Naive thymus-derived CD4-positive, alpha-beta T cell (primary cell): Measurements from ENCODE around the gene APLP1. TPM values are rescaled to one million over a fixed set of nuclear protein-coding genes. Genes with fewer than 3 reads are reported as not detected.

Source experiments
- ATAC-seq: fragments of 150-1000 bp; cut with Tn5 transposase; 2 replicates; pipeline ENCODE4 v1.10.0; 2021; ENCODE audit warnings: mild to moderate bottlenecking, moderate library complexity
- CTCF ChIA-PET: fragments of 350-600 bp; sonication (Branson Sonifier 250); formaldehyde crosslinking; loops from one replicate; lab custom pipeline; 2021; ENCODE audit warnings: antibody characterized with exemption; lab: Charles Lee
- POLR2A ChIA-PET: fragments of 350-600 bp; sonication (Branson Sonifier 250); formaldehyde crosslinking; loops from one replicate; lab custom pipeline; 2021; ENCODE audit warnings: antibody characterized with exemption, inconsistent platforms; lab: Charles Lee
- DNase-seq, 9 donors: peaks; one replicate each; pipeline versions ENCODE4 v3.0.0 to v3.0.0-alpha.2; 2020 to 2022; ENCODE audit warnings: mixed read lengths in 1 of 9
- H3K27ac ChIP-seq: one replicate; pipeline ENCODE4 v1.7.0; 2013; ENCODE audit warnings: mild to moderate bottlenecking, low read depth, low read length, moderate library complexity
- H3K27me3 ChIP-seq, 2 donors: one replicate each; pipeline ENCODE4 v1.7.0; 2013; ENCODE audit warnings: low read length in 2 of 2, mild to moderate bottlenecking in 2 of 2, moderate library complexity in 2 of 2; ENCODE audit not compliant: control insufficient read depth in 2 of 2, insufficient read depth in 2 of 2
- H3K36me3 ChIP-seq, 3 experiments: 1 replicate in 2 of 3; 2 replicates in 1 of 3; pipeline ENCODE4 v1.7.0; 2013; ENCODE audit warnings: low read length in 3 of 3, mild to moderate bottlenecking in 3 of 3, moderate library complexity in 1 of 3; ENCODE audit not compliant: insufficient read depth in 3 of 3, control insufficient read depth in 2 of 3
- H3K4me1 ChIP-seq, 2 donors: one replicate each; pipeline ENCODE4 v1.7.0; 2013; ENCODE audit warnings: low read length in 2 of 2, mild to moderate bottlenecking in 2 of 2, moderate library complexity in 1 of 2; ENCODE audit not compliant: control insufficient read depth in 2 of 2, insufficient read depth in 2 of 2
- H3K4me3 ChIP-seq: 2 replicates; pipeline ENCODE4 v1.7.0; 2013; ENCODE audit warnings: mild to moderate bottlenecking, low read length
- H3K9me3 ChIP-seq, 3 experiments: 1 replicate in 2 of 3; 2 replicates in 1 of 3; pipeline ENCODE4 v1.7.0; 2013; ENCODE audit warnings: low read length in 3 of 3; ENCODE audit not compliant: control insufficient read depth in 2 of 3
- H3K27ac Mint-ChIP-seq, 9 donors: one replicate each; pipeline ENCODE4 v1.8.0; 2020 to 2022; ENCODE audit warnings: mixed read lengths in 9 of 9, mild to moderate bottlenecking in 8 of 9, moderate library complexity in 5 of 9, inconsistent platforms in 2 of 9
- H3K27me3 Mint-ChIP-seq, 5 donors: one replicate each; pipeline ENCODE4 v1.8.0; 2021 to 2022; ENCODE audit warnings: mixed read lengths in 5 of 5, mild to moderate bottlenecking in 1 of 5
- H3K36me3 Mint-ChIP-seq, 5 donors: one replicate each; pipeline ENCODE4 v1.8.0; 2020 to 2022; ENCODE audit warnings: mixed read lengths in 5 of 5, mild to moderate bottlenecking in 3 of 5, inconsistent platforms in 1 of 5
- H3K4me1 Mint-ChIP-seq, 7 donors: one replicate each; pipeline ENCODE4 v1.8.0; 2020 to 2022; ENCODE audit warnings: mixed read lengths in 7 of 7, mild to moderate bottlenecking in 3 of 7, inconsistent platforms in 1 of 7
- H3K4me3 Mint-ChIP-seq, 10 donors: one replicate each; pipeline ENCODE4 v1.8.0; 2020 to 2022; ENCODE audit warnings: mild to moderate bottlenecking in 10 of 10, mixed read lengths in 10 of 10, moderate library complexity in 6 of 10, inconsistent platforms in 2 of 10
- H3K9me3 Mint-ChIP-seq, 11 donors: one replicate each; pipeline ENCODE4 v1.8.0; 2020 to 2022; ENCODE audit warnings: mixed read lengths in 11 of 11, mild to moderate bottlenecking in 4 of 11, inconsistent platforms in 1 of 11, moderate library complexity in 1 of 11
- intact Hi-C, 2 donors: fragments of 100-400 bp; cut with micrococcal nuclease; formaldehyde crosslinking; loops; one replicate each; pipeline ENCODE4 v1.15.1; 2023
- polyA plus RNA-seq, 2 donors: library from polyadenylated mRNA; unstranded; fragments of 300-500 nt; fragmentation: Illumina TruSeq; gene quantifications; one replicate each; pipeline ENCODE4 v1.2.3, GENCODE V29; 2021
- total RNA-seq, 6 experiments: library from RNA in 5 of 6; stranded (reverse) in 5 of 6; gene quantifications; 1 replicate in 5 of 6; 2 replicates in 1 of 6; pipeline ENCODE4 v1.2.3 and lab custom pipeline; 2021 to 2026

The APLP1 gene
- total and polyA plus RNA-seq, 7 experiments from 2014 or later = 2.4 TPM; not detected in 6

DNA sequence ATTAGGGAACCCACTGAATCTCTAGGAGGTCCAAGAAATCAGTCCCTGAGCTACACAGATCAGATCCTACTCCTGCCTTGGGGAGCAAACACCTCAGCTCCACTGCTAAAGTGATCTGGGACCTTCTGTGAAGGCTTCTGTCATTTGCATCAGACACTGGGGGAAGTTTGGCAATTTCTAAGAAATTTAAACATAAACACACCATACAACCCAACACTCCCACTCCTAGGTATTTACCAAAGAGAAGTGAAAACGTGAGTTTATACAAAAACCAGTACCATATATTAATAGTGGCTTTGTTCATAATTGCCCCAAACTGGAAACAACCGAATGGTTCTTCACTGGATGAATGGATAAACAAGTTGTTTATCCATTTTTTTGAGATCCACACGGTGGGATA is 47.1 kb downstream of the APLP1 start:
- CTCF ChIA-PET = interaction anchor here (0.6 kb wide), 1 partner anchor 15 kb away, joined by 3 read pairs; no protein-coding TSS in a partner anchor
- no peak for DNase-seq
- Mint-ChIP-seq H3K27ac (no peak overlapping the region), H3K9me3 (peaks cover 0 to 1% (median 0%) of the 10 kb centered on the region in 11 donors), H3K4me1 (peaks cover 0 to 10% (median 8%) of the 10 kb centered on the region in 7 donors), H3K4me3 (no peak overlapping the region), H3K36me3 (no peaks in the 10 kb centered on the region), H3K27me3 (peaks cover 0 to 2% (median 0%) of the 10 kb centered on the region in 5 donors)
- intact Hi-C loops = no loop called here
- Histone ChIP-seq H3K36me3 (no peaks in the 10 kb centered on the region), H3K9me3 (no peaks in the 10 kb centered on the region), H3K27me3 (no peaks in the 10 kb centered on the region), H3K27ac (no peak overlapping the region), H3K4me1 (no peaks in the 10 kb centered on the region), H3K4me3 (no peak overlapping the region)
- POLR2A ChIA-PET = no interaction called here
- ATAC-seq = no peak

DNA sequence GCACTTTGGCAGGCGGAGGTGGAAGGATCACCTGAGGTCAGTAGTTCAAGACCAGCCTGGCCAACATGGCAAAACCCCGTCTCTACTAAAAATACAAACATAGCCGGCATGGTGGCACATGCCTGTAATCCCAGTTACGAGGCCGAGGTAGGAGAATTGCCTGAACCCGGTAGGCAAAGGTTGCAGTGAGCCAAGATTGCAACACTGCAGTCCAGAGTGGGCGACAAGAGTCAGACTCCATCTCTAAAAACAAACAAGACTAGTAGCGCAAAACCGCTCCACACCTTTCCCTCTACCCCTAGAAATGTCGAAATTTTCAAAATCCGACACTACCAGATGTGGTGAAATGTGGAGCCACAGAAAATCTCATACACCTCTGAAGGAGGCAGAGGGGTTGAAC is 50.9 kb downstream of the APLP1 start:
- no peak overlapping the region for H3K27ac Mint-ChIP-seq
- no peaks in the 10 kb centered on the region for H3K4me1 ChIP-seq
- peaks cover 0 to 4% (median 0%) of the 10 kb centered on the region in 7 donors for H3K4me1 Mint-ChIP-seq
- H3K36me3 ChIP-seq = no peaks in the 10 kb centered on the region
- H3K27ac ChIP-seq = no peak overlapping the region
- peaks cover 0 to 1% (median 0%) of the 10 kb centered on the region in 11 donors for H3K9me3 Mint-ChIP-seq
- no peaks in the 10 kb centered on the region for H3K36me3 Mint-ChIP-seq
- CTCF ChIA-PET = no interaction called here
- H3K4me3 Mint-ChIP-seq = no peak overlapping the region
- H3K4me3 ChIP-seq = no peak overlapping the region
- H3K9me3 ChIP-seq = no peaks in the 10 kb centered on the region
- DNase-seq (no peak), ATAC-seq (no peak)
- no peaks in the 10 kb centered on the region for H3K27me3 ChIP-seq
- intact Hi-C loops = no loop called here
- POLR2A ChIA-PET = no interaction called here
- H3K27me3 Mint-ChIP-seq = peaks cover 0 to 7% (median 0%) of the 10 kb centered on the region in 5 donors

DNA sequence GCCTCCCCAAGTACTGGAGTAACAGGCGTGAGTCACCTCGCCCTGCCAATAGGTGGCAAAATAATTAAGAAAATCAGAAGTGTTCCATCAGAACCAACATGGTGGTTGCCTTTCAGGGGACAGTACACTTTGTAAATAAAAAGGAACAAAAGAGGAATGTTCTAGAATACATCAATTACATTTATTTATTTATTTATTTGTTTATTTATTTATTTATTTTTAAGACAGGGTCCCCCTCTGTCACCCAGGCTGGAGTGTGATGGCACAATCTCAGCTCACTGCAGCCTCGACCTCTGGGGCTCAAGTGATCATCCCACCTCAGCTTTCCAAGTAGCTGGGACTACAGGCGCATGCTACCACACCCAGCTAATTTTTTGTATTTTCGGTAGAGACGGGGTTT is 52.6 kb downstream of the APLP1 start:
- Mint-ChIP-seq H3K9me3 (peaks cover 0 to 11% (median 4%) of the 10 kb centered on the region in 11 donors), H3K4me1 (peaks cover 0 to 4% (median 2%) of the 10 kb centered on the region in 7 donors), H3K36me3 (peaks cover 3 to 11% (median 5%) of the 10 kb centered on the region in 5 donors), H3K4me3 (no peak overlapping the region), H3K27me3 (peaks cover 0 to 12% (median 0%) of the 10 kb centered on the region in 5 donors), H3K27ac (no peak overlapping the region)
- Histone ChIP-seq H3K27ac (no peak overlapping the region), H3K27me3 (no peaks in the 10 kb centered on the region), H3K4me3 (no peak overlapping the region), H3K9me3 (peaks cover 0 to 6% (median 0%) of the 10 kb centered on the region in 3 experiments), H3K36me3 (no peaks in the 10 kb centered on the region), H3K4me1 (no peaks in the 10 kb centered on the region)
- intact Hi-C loops = no loop called here
- CTCF ChIA-PET = no interaction called here
- no peak for DNase-seq
- POLR2A ChIA-PET = interaction anchor here (1.4 to 1.6 kb wide), 2 partner anchors 9 to 17 kb away, joined by 5 to 6 read pairs; no protein-coding TSS in a partner anchor
- no peak for ATAC-seq

DNA sequence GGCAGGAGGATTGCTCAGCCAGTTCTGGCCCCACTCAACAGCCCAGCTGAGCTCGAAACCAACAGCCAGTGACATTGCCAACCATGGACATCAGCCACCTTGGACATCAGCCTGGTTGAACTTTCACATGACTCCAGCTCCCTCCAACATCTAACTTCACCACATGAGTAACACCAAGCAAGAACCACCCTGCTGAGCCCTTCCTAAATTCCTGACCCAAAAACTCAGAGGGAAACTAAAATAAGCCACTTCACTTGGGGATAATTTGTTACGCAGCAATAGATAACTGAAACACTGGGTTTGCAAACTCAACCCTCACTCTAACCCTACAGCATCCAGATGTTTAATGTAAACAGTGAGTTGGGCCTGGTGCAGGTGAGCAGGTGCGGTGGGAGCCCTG is 57.1 kb downstream of the APLP1 start:
- Histone ChIP-seq H3K9me3 (peaks cover 0 to 6% (median 0%) of the 10 kb centered on the region in 3 experiments), H3K27ac (no peak overlapping the region), H3K36me3 (no peaks in the 10 kb centered on the region), H3K4me3 (no peak overlapping the region), H3K4me1 (peaks cover 11 to 23% of the 10 kb centered on the region in 2 donors), H3K27me3 (no peaks in the 10 kb centered on the region)
- POLR2A ChIA-PET = interaction anchor here (0.6 to 1.3 kb wide), 3 partner anchors 25 to 43 kb away, joined by 3 to 4 read pairs (median 4); no protein-coding TSS in a partner anchor
- Mint-ChIP-seq H3K27ac (peak overlapping the region in 2 of 9 donors; percentile 2 to 71), H3K9me3 (peaks cover 0 to 19% (median 4%) of the 10 kb centered on the region in 11 donors), H3K4me1 (peaks cover 13 to 35% (median 33%) of the 10 kb centered on the region in 7 donors), H3K4me3 (no peak overlapping the region), H3K27me3 (peaks cover 0 to 13% (median 0%) of the 10 kb centered on the region in 5 donors), H3K36me3 (peaks cover 6 to 21% (median 9%) of the 10 kb centered on the region in 5 donors)
- ATAC-seq = no peak
- no peak for DNase-seq
- CTCF ChIA-PET = interaction anchor here (1.2 to 2.1 kb wide), 2 partner anchors 22 to 43 kb away, joined by 3 to 7 read pairs; no protein-coding TSS in a partner anchor
- intact Hi-C loops = no loop called here

DNA sequence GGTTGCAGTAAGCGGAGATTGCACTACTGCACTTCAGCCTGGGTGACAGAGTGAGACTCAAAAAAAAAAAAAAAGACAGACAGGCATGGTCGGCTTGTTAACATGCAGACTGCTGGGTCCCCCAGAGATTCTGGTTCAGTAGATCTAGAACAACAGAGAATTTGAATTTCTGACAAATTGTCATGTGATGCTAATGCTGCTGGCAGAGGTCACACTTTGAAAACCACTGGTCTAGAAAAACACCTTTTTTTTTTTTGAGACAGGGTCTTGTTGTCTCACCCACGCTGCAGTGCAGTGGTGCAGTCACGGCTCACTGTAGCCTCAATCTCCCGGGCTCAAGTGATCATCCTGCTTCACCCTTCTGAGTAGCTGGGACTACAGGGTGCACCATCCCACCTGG is 60.1 kb downstream of the APLP1 start:
- H3K27ac ChIP-seq = peak overlapping the region; percentile 44
- no peak for DNase-seq

More for the DNA sequence above, 60.1 kb downstream of the APLP1 start:
- Histone ChIP-seq H3K27me3 (no peaks in the 10 kb centered on the region), H3K36me3 (no peaks in the 10 kb centered on the region), H3K9me3 (peaks cover 0 to 6% (median 0%) of the 10 kb centered on the region in 3 experiments), H3K4me3 (no peak overlapping the region), H3K4me1 (peaks cover 18 to 38% of the 10 kb centered on the region in 2 donors)
- Mint-ChIP-seq H3K9me3 (peaks cover 0 to 19% (median 4%) of the 10 kb centered on the region in 11 donors), H3K4me1 (peaks cover 27 to 53% (median 43%) of the 10 kb centered on the region in 7 donors), H3K4me3 (peak overlapping the region in 2 of 10 donors; percentile 27 to 29), H3K36me3 (peaks cover 6 to 21% (median 9%) of the 10 kb centered on the region in 5 donors), H3K27me3 (peaks cover 0 to 10% (median 0%) of the 10 kb centered on the region in 5 donors), H3K27ac (peak overlapping the region in 7 of 9 donors; percentile 45 to 76 (median 67))
- ChIA-PET POLR2A (interaction anchor here (0.6 to 3.8 kb wide), 11 partner anchors 10 to 284 kb away, joined by 3 to 44 read pairs (median 3); partner anchors contain the start of genes NFKBID, PSENEN and U2AF1L4), CTCF (interaction anchor here (1.0 kb wide), 1 partner anchor 46 kb away, joined by 4 read pairs; no protein-coding TSS in a partner anchor)
- intact Hi-C loops = no loop called here
- ATAC-seq = no peak
